GM19035 (cell line): ENCODE measurements around the gene ZNF764.
A peak's percentile ranks its signal among the peaks of the same experiment; 100 is the strongest.

Experiments used
- ATAC-seq: cut with Tn5 transposase; IDR thresholded peaks from one replicate; pipeline ENCODE4 v1.9.1; 2021; ENCODE audit not compliant: unreplicated experiment

ZNF764 gene

DNA sequence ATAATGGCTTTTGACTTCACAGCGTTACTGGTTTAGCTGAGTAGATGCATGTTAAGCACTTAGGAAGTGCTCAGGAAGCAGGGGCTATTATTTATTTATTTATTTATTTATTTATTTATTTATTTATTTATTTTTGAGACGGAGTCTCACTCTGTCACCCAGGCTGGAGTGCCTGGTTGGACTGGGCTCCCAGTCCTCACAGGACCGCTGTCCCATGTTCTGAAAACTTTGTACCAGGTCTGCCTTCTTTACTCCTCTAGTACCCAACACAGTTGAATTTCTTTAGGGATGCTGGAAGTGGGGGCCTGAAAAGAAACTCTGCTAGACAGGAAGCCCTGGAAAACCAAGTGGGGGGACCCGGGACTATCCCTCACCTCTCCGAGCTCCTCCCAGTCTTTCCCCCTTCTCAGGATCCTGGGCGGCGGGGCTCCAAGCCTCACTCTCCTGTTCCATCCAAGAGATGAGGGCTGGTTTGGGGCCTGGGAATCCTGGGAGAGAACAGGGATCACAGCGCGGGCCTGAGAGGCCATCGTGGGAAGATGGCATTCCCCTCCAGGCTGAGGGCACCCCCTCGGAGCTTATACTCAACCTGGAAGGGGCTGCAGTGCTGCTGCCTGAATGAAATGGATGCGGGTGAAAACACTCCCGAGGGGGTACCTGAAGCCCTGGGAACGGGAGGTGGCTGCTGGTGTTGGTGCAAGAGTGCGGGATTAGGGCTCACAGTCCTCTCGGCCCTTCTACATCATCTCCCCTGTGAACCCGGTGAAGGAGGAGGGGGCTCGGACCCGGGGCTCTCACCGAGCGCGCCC lies 12.7 kb upstream of the ZNF764 start:
- ATAC-seq, result no peak

DNA sequence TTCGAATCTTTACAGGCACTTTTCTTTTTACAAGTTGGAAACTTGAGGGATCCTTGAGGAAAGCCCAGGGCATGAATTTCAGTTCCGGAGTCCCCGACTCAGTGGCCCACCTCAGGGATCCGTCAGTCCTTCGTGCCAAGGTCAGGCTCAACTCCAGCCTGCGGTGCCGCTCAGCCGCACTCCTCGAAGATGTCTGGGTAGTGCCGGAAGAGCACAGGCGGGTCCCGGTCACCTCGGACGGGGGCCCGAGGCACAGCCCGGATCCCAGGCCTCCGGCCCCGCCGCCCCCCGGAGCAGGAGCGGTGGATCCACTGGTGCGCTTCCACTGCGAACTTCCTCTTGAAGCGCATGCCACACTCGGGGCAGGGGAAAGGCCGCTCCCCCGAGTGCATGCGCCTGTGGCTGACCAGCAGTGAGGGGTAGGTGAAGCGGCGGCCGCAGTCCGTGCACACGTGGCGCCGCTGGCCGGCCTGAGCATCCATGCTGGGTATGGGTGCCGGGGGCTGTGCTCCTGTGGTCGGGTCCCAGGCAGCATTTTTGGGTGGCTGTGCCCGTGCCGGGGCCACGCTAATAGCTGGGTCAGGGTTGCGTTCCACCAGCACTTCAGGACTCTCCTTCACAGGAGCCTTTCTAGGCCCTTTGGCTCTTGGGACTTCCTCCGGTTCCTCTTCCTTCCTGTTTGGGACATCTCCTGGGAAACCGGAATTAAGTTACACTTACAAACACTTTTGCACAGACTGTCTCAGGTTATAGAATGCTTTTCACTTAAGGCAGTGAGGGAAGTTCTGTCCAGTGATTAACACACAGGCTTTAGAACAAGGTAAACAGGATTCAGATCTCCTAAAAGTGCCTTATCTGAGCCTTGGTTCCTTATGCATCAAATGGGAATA lies 11.8 kb upstream of the ZNF764 start:
- no peak for ATAC-seq

DNA sequence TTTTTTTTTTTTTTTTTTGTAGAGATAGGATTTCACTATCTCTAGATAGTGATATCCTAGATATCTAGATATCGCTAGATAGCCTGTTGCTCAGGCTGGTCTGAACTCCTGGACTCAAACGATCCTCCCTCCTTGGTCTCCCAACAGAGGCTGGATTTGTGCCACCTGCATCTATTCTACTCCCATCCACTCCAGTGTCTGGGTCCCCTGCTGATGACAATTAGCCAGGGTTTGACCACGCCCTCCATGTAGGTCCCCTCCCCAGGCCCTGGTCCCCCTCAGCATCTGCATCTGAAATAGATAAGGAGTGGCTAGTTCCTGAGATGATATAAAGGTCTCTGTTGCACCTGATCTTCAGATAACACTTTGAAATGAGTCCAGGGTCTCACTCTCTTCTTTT lies 11.1 kb upstream of the ZNF764 start:
- no peak for ATAC-seq

DNA sequence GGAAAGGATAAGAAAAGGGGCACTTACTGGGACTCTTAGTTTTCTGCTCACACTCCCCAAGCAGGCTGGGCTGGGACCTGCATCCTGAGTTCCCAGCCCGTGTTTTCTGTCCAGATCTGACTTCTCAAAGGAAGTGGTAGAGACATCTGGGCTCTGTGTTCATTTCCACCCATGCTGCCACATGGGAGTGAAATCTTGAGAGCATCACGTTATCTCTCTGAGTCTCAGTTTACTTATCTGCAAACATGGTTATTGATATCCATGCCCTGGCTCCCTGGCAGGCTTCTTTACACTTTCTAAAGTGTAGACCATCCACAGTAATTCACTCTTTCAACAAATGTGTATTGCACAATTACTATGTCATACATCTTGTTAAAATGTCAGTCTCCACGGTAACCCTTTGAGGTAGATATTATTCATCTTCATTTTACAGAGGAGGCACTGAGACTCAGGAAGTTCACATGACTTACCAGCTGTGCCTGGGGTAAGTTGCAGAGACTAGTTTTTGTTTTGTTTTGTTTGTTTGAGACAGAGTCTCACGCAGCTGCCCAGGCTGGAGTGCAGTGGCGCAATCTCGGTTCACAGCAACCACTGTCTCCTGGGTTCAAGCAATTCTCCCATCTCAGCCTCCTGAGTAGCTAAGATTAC lies 9.9 kb upstream of the ZNF764 start:
- ATAC-seq, result no peak

DNA sequence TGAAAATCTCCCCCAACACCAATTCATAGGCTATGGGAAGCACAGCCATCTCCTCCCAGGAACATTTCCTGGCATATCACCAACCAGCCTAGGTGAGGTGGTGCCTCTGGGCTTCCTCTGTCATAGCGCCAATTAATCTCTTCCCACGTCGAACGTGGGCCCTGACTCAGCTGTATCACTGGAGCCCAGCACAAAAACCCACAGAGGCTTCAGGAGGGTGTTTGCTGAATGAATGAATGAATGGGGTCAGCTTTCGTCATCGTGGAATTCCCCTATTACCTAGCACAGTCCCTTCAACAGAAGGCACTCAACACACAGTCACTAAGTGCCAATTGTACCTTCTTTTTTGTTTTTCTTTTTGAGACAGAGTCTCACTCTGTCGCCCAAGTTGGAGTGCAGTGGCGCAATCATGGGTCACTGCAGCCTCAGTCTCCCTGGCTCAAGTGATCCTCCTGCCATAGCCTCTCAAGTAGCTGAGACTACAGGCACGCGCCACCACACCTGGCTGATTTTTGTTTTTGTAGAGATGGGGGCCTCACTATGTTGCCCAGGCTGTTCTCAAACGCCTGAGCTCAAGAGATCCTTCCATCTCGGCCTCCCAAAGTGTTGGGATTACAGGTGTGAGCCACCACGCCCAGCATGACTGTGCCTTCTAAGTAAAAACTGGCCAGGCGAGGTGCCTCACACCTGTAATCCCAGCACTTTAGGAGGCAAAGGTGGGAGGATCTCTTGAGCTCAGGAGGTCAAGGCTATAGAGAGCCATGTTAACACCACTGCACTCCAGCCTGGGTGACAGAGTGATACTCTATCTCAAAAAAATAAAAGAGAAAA lies 9.2 kb upstream of the ZNF764 start:
- ATAC-seq, result no peak

DNA sequence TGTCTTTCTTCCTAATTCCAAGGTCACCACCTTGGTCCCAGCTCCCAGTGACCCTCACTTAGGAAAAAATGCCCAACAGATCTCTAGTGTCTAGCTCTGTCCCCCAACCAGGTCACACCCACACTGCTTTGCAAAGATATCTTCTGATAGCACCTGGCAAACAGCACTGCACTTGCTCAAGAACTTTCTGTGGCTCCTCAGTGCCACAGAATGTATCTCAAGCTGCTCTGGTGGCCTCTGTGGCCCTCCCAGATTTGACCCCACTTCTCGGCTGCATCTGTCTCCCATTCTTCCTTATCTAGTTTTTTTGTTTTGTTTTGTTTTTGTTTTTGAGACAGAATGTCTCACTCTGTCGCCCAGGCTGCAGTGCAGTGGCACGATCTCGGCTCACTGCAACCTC lies 8.4 kb upstream of the ZNF764 start:
- ATAC-seq, result no peak

DNA sequence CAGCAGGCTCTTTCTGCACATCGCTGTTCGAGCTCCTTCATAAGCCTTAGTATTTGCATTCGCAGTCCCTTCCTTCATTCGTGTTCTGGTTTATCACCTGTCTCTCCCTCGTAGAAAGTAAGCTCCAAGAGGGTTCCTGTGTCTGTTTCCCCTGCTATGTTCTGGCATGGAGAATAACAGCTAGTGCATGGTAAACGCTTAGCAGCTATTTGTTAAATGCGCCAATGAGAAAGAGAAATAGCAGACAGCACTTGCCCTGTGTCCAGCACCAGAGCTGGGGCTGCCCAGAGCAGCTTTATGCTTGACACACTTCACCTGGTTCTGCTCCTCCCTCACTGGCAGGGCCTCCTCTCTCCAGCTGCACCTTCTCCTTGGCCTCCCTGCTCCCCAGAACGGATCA lies 7.8 kb upstream of the ZNF764 start:
- no peak for ATAC-seq

DNA sequence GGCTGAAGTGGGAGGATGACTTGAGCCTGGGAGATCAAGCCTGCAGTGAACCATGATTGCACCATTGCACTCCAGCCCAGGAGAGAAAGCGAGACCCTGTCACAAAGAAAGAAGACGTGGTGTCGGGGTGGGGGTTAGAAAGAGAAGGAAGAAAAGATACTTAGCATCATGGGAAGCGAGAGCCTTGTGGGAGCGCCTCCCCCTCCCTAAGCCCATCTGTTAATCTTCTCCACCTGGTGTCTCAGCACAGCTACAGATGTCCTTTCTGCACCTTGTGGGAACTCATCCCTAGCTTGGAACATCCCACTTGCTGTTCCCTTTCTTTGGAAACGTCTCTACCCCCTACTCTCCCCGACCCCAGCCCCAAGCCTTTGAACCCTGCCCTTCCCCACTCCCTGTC lies 7.4 kb upstream of the ZNF764 start:
- ATAC-seq, result no peak

DNA sequence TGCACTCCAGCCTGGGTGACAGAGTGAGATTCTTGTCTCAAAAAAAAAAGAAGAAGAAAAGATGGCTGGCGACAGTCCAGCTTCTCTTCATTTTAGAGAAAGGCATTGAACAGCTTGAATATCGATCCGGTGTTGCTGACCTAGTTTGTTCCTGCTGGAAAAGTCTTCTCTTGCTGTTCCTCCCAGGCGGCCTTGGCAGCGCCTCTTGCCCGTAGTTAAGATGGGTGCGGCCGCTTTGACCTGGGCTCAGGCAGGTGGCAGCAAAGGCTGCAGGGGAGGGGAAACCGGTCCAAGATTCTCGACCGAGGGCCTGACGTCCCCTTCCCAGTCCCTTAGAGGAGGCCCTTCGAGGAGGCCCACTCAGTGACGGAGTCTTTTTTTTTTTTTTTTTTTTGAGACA lies 3.8 kb upstream of the ZNF764 start:
- no peak for ATAC-seq

DNA sequence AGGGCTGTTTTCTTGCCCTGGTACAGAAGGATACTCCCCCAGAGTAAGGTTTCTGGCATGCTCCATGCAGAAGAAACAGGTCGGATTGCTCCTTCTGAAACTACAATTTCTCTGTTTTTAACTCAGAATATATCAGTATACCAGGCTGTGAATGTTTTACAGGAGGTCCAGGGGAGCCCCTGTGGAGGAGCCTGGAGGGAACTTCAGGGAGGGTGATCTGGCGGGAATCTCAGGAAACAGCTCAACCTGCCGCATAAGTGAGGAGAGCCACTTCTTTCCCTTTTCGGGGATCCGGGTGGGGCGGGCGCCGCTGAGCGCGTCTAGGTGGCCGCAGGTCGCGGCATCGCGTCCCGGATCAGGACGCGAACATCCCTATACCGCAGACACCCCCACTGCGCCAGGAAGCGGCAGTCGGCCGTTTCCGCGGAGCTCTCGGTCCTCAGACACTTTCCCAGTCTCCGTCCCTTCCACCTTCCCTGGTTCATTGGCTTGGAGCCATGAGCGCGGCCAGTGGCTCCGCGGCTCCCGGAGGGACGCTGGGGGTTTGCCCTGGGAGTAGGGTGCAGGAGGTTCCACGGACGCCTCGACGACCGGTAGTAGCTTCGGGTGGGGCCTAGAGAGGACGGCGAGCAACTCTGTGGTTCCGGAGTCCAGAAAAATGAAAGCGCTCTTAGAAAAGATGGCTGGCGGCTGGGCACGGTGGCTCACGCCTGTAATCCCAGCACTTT lies 3.1 kb upstream of the ZNF764 start:
- no peak for ATAC-seq

DNA sequence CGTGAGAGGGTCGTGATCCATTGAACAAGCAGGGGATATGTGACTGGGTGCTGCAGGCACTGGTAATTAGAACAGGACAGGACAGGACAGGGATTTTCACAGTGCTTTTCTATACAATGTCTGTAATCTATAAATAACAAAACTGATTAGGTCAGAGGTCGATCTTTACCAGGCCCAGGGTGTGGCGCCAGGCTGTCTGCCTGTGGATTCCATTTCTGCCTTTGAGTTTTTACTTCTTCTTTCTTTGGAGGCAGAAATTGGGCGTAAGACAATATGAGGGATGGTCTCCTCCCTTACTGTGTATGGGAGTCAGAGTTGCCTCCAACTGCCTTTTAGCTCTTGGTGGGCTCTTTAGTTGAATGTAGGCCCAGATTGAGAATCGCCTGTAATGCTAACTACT lies 1.5 kb upstream of the ZNF764 start:
- no peak for ATAC-seq

DNA sequence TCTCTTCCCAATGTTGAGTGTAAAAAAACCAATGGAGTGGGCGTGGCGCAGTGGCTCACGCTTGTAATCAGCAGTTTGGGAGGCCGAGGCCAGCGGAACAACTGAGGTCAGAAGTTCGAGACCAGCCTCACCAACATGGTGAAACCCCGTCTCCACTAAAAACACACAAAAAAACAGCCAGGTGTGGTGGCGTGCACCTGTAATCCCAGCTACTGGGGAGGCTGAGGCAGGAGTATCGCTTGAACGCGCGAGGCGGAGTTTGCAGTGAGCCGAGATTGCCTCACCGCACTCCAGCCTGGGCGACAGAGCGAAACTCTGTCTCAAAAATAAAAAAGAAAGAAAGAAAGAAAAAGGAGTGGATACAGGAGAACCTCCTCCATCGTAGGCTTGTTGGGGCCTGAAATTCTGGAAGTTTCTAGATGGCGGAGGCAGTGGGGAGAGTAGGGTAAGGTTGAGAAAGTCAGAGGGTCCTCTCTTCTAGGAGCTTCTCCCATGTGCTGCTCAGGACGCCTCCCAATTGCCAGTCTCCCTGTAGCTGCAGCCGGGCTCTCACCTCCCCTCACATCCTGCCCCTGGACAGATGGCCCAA lies 709 bp upstream of the ZNF764 start:
- ATAC-seq, result no peak

DNA sequence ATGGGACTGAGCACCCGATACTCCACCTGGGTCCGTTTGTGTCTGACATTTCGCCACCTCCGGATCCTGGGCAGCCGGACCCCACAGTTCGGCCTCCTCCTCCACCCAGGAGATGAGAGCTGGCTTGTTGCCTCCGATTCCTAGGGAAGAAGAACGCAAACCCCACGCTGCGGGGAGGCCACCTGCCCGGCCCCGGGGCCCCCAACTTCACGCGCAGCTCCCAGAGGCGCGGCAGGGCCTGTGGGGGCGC lies 542 bp downstream of the ZNF764 start:
- peak; percentile 9 for ATAC-seq

DNA sequence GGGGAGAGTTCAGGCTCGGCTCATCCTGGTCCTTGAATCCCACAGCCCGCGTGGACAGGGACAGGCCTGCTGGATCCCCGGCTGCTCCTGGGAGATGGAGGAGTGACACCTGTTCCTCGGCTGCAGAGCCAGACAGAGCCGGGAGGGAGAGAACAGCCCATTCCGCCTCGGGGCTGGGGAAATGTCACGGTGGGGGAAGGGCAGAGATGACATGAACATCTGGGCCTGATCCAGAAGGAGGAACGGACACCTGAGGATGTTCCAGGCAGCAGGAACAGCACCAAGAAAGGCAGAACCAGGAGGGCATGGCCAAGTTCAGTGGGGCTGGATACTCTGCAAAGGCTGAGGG lies 2.1 kb downstream of the ZNF764 start:
- ATAC-seq, result no peak

DNA sequence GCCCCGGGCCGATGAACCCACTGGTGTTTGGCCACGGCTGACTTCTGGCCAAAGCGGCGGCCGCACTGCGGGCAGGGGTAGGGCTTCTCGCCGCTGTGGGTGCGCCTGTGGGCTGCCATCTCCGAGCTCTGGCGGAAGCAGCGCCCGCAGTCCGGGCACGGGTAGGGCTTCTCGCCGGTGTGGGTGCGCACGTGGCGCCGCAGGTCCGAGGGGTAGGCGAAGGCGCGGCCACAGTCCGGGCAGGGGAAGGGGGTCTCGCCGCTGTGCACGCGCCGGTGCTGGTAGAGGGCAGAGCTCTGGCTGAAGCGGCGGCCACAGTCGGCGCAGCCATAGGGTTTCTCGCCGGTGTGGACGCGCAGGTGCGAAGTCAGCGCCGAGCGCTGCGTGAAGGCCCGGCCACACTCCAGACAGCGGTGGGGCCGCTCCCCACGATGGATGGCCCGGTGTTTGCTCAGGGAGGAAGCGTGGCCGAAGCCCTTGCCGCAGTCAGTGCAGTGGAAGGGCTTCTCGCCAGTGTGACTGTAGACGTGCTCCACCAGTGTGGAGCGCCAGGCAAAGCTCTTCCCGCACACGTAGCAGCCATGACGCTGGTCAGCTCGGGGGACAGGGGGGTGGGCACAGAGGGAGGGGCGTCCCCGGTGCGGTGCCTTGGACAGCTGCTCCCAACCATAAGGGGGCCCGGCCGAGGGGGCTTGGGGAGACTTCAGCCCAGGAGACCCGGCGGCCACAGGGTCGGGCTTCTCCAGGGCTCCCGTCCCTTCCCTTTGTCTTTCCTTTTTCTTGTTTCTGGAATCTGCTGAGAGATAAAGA lies 2.7 kb downstream of the ZNF764 start:
- no peak for ATAC-seq

DNA sequence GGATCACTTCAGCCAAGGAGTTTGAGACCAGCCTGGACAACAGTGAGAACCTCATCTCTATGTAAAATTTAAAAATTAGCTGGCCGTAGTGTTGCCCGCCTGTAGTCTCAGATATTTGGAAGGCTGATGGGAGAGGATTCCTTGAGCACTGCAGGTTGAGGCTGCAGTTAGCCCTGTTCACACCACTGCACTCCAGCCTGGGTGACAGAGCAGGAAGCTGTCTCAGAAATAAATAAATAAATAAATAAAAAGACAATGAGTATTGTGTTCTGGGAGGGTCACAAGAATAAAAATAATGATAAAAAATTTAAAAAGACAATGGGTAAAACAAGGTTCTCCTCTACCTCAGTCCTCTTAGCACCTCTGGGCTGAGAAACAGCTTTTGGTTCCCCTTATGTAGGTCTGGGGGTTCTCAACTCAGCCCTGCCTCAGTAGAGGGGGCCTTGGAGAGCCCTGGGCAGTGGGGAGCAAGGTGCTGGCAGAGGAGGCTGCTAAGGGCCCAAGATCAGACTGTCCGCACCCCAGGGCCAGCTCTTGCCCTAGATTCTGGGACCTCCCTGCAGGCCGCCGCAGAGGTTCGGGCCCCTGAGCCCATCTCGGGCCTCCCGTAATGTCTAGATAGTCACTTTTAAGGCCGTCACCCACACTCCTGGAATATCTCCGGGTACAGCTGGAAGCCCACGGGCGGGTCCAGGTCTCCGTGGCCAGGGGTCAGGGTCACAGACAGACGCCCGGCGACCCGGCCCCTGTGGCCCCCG lies 3.4 kb downstream of the ZNF764 start:
- no peak for ATAC-seq

DNA sequence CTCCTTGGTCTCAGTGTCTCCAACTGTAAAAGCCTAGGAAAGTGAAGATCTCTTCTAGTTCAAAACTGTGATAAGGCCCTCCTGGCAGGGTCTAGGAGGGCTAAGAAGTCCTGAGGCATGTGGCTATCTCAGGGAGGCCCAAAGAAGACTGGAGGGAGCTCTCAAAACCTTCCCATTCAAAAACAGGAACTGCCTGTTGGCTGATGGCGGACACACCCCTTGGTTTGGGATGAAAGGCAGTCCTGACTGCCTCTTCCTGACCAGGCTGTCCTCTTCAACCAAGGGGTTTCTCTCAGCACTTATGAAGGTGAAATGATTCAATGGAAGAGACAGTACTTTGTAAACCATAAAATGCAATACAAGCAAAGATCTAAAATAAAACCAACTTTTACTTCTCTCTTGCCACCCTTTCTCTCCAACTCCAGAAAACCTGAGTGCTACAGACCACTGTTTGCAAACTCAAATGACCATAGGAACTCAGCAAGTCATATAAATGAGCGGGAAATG lies 4.7 kb downstream of the ZNF764 start:
- ATAC-seq, result no peak

DNA sequence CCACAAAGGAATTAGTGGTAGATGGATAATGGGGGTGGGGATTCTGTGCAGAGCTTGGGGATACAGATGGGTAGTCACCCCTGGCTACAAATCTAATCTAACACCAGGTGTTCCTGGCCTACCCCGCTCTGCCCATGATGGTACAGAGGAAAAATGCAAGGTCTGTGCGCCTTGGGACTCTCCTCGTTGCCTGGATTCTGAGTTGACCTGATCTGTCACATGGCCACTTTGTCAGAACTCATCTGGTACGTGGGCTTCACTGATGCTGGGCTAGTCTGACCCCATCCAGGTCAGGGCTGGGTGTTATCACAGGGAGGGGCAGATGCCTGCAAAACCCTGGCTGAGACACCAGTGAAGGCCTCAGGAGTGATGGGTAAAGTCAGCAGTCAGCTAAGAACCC lies 5.2 kb downstream of the ZNF764 start:
- ATAC-seq, result no peak

DNA sequence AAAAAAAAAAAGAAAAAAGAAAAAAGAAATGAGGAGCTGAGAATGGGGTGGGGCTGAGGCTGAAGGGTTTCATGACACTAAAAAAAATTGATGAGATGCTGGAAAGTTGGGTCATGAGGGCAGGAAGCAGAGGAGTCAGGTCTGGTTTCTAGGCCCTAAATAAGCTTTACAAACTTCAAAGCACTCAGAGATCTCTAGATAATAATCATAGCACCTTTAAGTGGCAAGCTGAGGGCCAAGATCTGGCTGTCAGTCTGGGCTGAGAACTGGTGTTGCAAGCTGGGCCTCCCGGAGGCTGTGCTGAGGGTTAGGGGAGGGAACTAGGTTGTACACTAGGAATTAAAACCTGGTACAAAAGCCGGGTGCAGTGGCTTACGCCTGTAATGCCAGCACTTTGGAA lies 6.4 kb downstream of the ZNF764 start:
- ATAC-seq, result no peak
